Bronchial epithelial cell (primary cell): ENCODE measurements around the gene GLUL. TPM values are rescaled to one million over a fixed set of nuclear protein-coding genes. Genes with fewer than 3 reads are reported as not detected.

Source experiments
- DNase-seq: peaks from one replicate; pipeline ENCODE4 v3.0.0-alpha.2; 2010; ENCODE audit warnings: low read depth
- FAIRE-seq: peaks from 2 replicates; lab custom pipeline; 2011; peaks lifted over from hg19 to GRCh38; lab: Jason Lieb, UNC
- H3K27me3 ChIP-seq: 2 replicates; pipeline ENCODE4 v1.5.1; 2011; ENCODE audit warnings: low read length; ENCODE audit not compliant: control insufficient read depth, insufficient read depth
- H3K36me3 ChIP-seq: 2 replicates; pipeline ENCODE4 v1.5.1; 2011; ENCODE audit warnings: low read length; ENCODE audit not compliant: control insufficient read depth, insufficient read depth
- H3K4me3 ChIP-seq: 2 replicates; pipeline ENCODE4 v1.5.1; 2011; ENCODE audit warnings: mild to moderate bottlenecking, low read depth, low read length, control low read depth
- CTCF ChIP-seq: IDR thresholded peaks from 2 replicates; pipeline ENCODE4 v1.5.1; 2011; ENCODE audit warnings: mild to moderate bottlenecking, moderate library complexity, low read length, control low read depth, inconsistent platforms; ENCODE audit not compliant: insufficient read depth, severe bottlenecking
- total RNA-seq: library from RNA; depleted of rRNA; stranded (reverse); fragments of >200 nt; gene quantifications from 2 replicates; pipeline ENCODE4 v1.2.1, GENCODE V29; 2014

Gene GLUL
- total RNA-seq, 1 donor from 2014 or later: 344 TPM

- peaks cover 38% of the 10 kb centered on the region for H3K36me3 ChIP-seq
- FAIRE-seq: no peak
- no peak for DNase-seq
- no peak for TF ChIP-seq CTCF
- no peak overlapping the region for H3K4me3 ChIP-seq
- no peaks in the 10 kb centered on the region for H3K27me3 ChIP-seq
Measured at GRCh38 chr1:182387566-182387965, 4.0 kb downstream of the GLUL start.

- FAIRE-seq: no peak
- Histone ChIP-seq H3K4me3 (no peak overlapping the region), H3K36me3 (peaks cover 38% of the 10 kb centered on the region), H3K27me3 (no peaks in the 10 kb centered on the region)
- no peak for TF ChIP-seq CTCF
- DNase-seq: no peak
Measured at GRCh38 chr1:182386980-182387379, 4.6 kb downstream of the GLUL start.

- H3K4me3 ChIP-seq: no peak overlapping the region
- DNase-seq: no peak
- peaks cover 38% of the 10 kb centered on the region for H3K36me3 ChIP-seq
- TF ChIP-seq CTCF: no peak
- no peaks in the 10 kb centered on the region for H3K27me3 ChIP-seq
- no peak for FAIRE-seq
Measured at GRCh38 chr1:182385885-182386853, 5.4 kb downstream of the GLUL start.

- FAIRE-seq: no peak
- Histone ChIP-seq H3K36me3 (peaks cover 32% of the 10 kb centered on the region), H3K27me3 (no peaks in the 10 kb centered on the region), H3K4me3 (no peak overlapping the region)
- DNase-seq: no peak
- no peak for TF ChIP-seq CTCF
Measured at GRCh38 chr1:182384387-182384960, 7.1 kb downstream of the GLUL start.

GRCh38 chr1:182383934-182384333, 7.7 kb downstream of the GLUL start:
- no peak for TF ChIP-seq CTCF
- DNase-seq (no peak), FAIRE-seq (no peak)
- Histone ChIP-seq H3K36me3 (peaks cover 32% of the 10 kb centered on the region), H3K27me3 (no peaks in the 10 kb centered on the region), H3K4me3 (no peak overlapping the region)
